CD4-positive, alpha-beta T cell (primary cell): ENCODE results near the gene CORO7. TPM values are rescaled to one million over a fixed set of nuclear protein-coding genes. Genes with fewer than 3 reads are reported as not detected.
A peak's percentile ranks its signal among the peaks of the same experiment; 100 is the strongest.

Experiments used
- ATAC-seq: fragments of 200-7000 bp; cut with Tn5 transposase; one replicate; pipeline ENCODE4 v1.10.0; 2022; ENCODE audit warnings: mild to moderate bottlenecking; ENCODE audit not compliant: poor library complexity
- CTCF ChIA-PET: fragments of 350-600 bp; sonication (Branson Sonifier 250); formaldehyde crosslinking; loops from one replicate; lab custom pipeline; 2021; ENCODE audit warnings: antibody characterized with exemption, inconsistent platforms; lab: Charles Lee
- POLR2A ChIA-PET: fragments of 350-600 bp; sonication (Branson Sonifier 250); formaldehyde crosslinking; loops from one replicate; lab custom pipeline; 2021; ENCODE audit warnings: antibody characterized with exemption, inconsistent platforms; lab: Charles Lee
- DNase-seq, 14 experiments: peaks; one replicate each; pipeline ENCODE4 v3.0.0-alpha.2; 2013 to 2020; ENCODE audit warnings: mixed read lengths in 2 of 14
- H3K27ac ChIP-seq, 2 donors: one replicate each; pipeline versions ENCODE4 v1.5.1 to v1.7.0; 2013; ENCODE audit warnings: low read length in 2 of 2, low read depth in 1 of 2, mild to moderate bottlenecking in 1 of 2
- H3K27me3 ChIP-seq, 2 experiments: 1 replicate in 1 of 2; 2 replicates in 1 of 2; pipeline versions ENCODE4 v1.6.1 to v1.7.0; 2013; ENCODE audit warnings: low read length in 2 of 2, control low read depth in 1 of 2, mild to moderate bottlenecking in 1 of 2, moderate library complexity in 1 of 2; ENCODE audit not compliant: insufficient read depth in 2 of 2, control insufficient read depth in 1 of 2
- H3K36me3 ChIP-seq: one replicate; pipeline ENCODE4 v1.6.1; 2013; ENCODE audit warnings: low read length, control low read depth; ENCODE audit not compliant: insufficient read depth
- H3K4me1 ChIP-seq: one replicate; pipeline ENCODE4 v1.6.1; 2013; ENCODE audit warnings: low read length, control low read depth; ENCODE audit not compliant: insufficient read depth
- H3K4me3 ChIP-seq: one replicate; pipeline ENCODE4 v1.5.1; 2013; ENCODE audit warnings: mild to moderate bottlenecking, low read length, moderate library complexity
- H3K9me3 ChIP-seq, 2 experiments: 1 replicate in 1 of 2; 2 replicates in 1 of 2; pipeline versions ENCODE4 v1.6.1 to v1.7.0; 2013; ENCODE audit warnings: low read length in 2 of 2, mild to moderate bottlenecking in 2 of 2, control low read depth in 1 of 2, moderate library complexity in 1 of 2; ENCODE audit not compliant: control insufficient read depth in 1 of 2, insufficient read depth in 1 of 2
- H3K27ac Mint-ChIP-seq: one replicate; pipeline ENCODE4 v1.8.0; 2020; ENCODE audit warnings: mixed read lengths
- H3K27me3 Mint-ChIP-seq: one replicate; pipeline ENCODE4 v1.8.0; 2021; ENCODE audit warnings: mixed read lengths
- H3K36me3 Mint-ChIP-seq: one replicate; pipeline ENCODE4 v1.8.0; 2021; ENCODE audit warnings: low read depth, mixed read lengths
- H3K4me1 Mint-ChIP-seq: one replicate; pipeline ENCODE4 v1.8.0; 2021; ENCODE audit warnings: low read depth, mixed read lengths
- H3K4me3 Mint-ChIP-seq: one replicate; pipeline ENCODE4 v1.8.0; 2020; ENCODE audit warnings: mild to moderate bottlenecking, mixed read lengths
- H3K9me3 Mint-ChIP-seq: one replicate; pipeline ENCODE4 v1.8.0; 2020; ENCODE audit warnings: mixed read lengths
- CTCF ChIP-seq: fragments of 200-600 bp; IDR thresholded peaks from one replicate; pipeline ENCODE4 v1.8.0; 2022; ENCODE audit warnings: antibody characterized with exemption, mild to moderate bottlenecking
- intact Hi-C, 2 experiments: fragments of 100-400 bp; cut with DNase I in 1 of 2; cut with micrococcal nuclease in 1 of 2; formaldehyde crosslinking; loops; one replicate each; pipeline versions ENCODE4 v1.15.1 to v1.9.0; 2023 to 2025; cut with DNase I, micrococcal nuclease
- total RNA-seq, 174 experiments: library from RNA in 2 of 174; stranded (reverse) in 2 of 174; gene quantifications; one replicate each; pipeline ENCODE4 v1.2.3 and lab custom pipeline; 2021 to 2026

CORO7 gene
- total RNA-seq, 2 experiments from 2014 or later = 801 to 805 TPM

GRCh38 chr16:4332623-4333307 lies 83.6 kb downstream of the CORO7 start:
- ATAC-seq = no peak
- Histone ChIP-seq H3K9me3 (no peaks in the 10 kb centered on the region), H3K4me3 (no peak overlapping the region), H3K4me1 (peaks cover 14% of the 10 kb centered on the region), H3K36me3 (no peaks in the 10 kb centered on the region), H3K27me3 (peaks cover 4 to 9% of the 10 kb centered on the region in 2 experiments), H3K27ac (no peak overlapping the region)
- no peak overlapping the region for H3K4me3 Mint-ChIP-seq
- intact Hi-C loops = no loop called here
- H3K27me3 Mint-ChIP-seq = no peaks in the 10 kb centered on the region
- ChIA-PET CTCF (no interaction called here), POLR2A (no interaction called here)
- no peak for DNase-seq
- no peaks in the 10 kb centered on the region for H3K36me3 Mint-ChIP-seq
- no peaks in the 10 kb centered on the region for H3K9me3 Mint-ChIP-seq
- no peak overlapping the region for H3K27ac Mint-ChIP-seq
- no peak for TF ChIP-seq CTCF
- no peaks in the 10 kb centered on the region for H3K4me1 Mint-ChIP-seq

GRCh38 chr16:4332083-4332482 lies 84.3 kb downstream of the CORO7 start:
- Mint-ChIP-seq H3K36me3 (no peaks in the 10 kb centered on the region), H3K27ac (no peak overlapping the region), H3K27me3 (no peaks in the 10 kb centered on the region), H3K4me3 (no peak overlapping the region), H3K4me1 (no peaks in the 10 kb centered on the region), H3K9me3 (no peaks in the 10 kb centered on the region)
- POLR2A ChIA-PET = no interaction called here
- TF ChIP-seq CTCF = no peak
- Histone ChIP-seq H3K4me1 (peaks cover 17% of the 10 kb centered on the region), H3K27me3 (peaks cover 4 to 9% of the 10 kb centered on the region in 2 experiments), H3K27ac (no peak overlapping the region), H3K9me3 (no peaks in the 10 kb centered on the region), H3K36me3 (no peaks in the 10 kb centered on the region), H3K4me3 (no peak overlapping the region)
- ATAC-seq (no peak), DNase-seq (no peak)
- intact Hi-C loops = no loop called here
- CTCF ChIA-PET = no interaction called here

DNA sequence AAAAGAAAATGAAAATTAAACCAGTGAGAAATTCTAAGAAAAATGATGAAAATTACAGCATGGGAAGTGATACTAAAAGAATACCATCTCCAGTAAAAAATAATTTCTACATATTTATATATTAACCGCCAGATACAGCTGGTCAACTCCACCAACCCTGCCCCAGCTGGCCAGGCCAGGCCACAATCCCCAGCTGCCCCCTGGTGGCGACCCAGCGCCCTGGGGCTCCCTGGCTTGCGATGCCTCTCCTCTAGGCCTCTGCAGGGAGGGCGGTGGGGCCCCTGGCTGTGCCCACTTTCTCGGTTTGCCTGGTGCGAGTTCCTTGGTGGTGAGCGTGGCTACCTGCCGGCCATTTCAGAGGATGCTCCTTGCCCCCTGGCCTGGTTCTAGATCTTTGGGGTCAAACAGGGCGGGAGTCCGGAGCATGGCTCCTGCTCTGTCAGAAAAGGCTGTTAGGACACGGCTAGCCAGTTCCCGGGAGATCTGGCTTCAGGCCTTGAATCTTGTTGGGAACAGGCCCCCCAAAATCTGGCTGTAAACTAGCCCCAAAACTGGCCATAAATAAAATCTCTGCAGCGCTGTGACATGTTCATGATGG lies 86.0 kb downstream of the CORO7 start:
- H3K4me3 Mint-ChIP-seq = no peak overlapping the region
- ATAC-seq (peak; percentile 63), DNase-seq (peak; percentile 52 to 82 (median 65))
- no peaks in the 10 kb centered on the region for H3K36me3 Mint-ChIP-seq
- H3K27ac ChIP-seq = no peak overlapping the region
- no peaks in the 10 kb centered on the region for H3K36me3 ChIP-seq
- intact Hi-C loops = loop anchor here (1.0 to 2.0 kb wide), 3 partner anchors 42 to 392 kb away; no protein-coding TSS in a partner anchor
- TF ChIP-seq CTCF = peak; percentile 91
- CTCF ChIA-PET = interaction anchor here (0.7 to 2.6 kb wide), 7 partner anchors 18 to 347 kb away, joined by 3 to 20 read pairs (median 4); partner anchors contain the start of gene TFAP4
- H3K4me1 ChIP-seq = peaks cover 19% of the 10 kb centered on the region
- H3K4me3 ChIP-seq = no peak overlapping the region
- no peaks in the 10 kb centered on the region for H3K4me1 Mint-ChIP-seq
- H3K27ac Mint-ChIP-seq = no peak overlapping the region
- no peaks in the 10 kb centered on the region for H3K9me3 Mint-ChIP-seq
- POLR2A ChIA-PET = interaction anchor here (0.7 kb wide), 1 partner anchor 42 kb away, joined by 4 read pairs; no protein-coding TSS in a partner anchor
- no peaks in the 10 kb centered on the region for H3K9me3 ChIP-seq
- H3K27me3 ChIP-seq = peaks cover 4 to 9% of the 10 kb centered on the region in 2 experiments
- H3K27me3 Mint-ChIP-seq = no peaks in the 10 kb centered on the region
